NK-92 treated with Interleukin-12 subunit alpha and Interleukin-12 subunit beta, amount 100 ng/mL, for 24 hours (cell line): ENCODE measurements around the gene VMAC.

Source experiments
- DNase-seq: peaks from one replicate; lab custom pipeline; 2025; lab: John Stamatoyannopoulos, UW

The VMAC gene

GRCh38 chr19:5929179-5929578, 24.5 kb downstream of the VMAC start:
- DNase-seq, result no peak

- DNase-seq, result no peak
Observed at GRCh38 chr19:5929625-5930024, 25.0 kb downstream of the VMAC start.

GRCh38 chr19:5931251-5931650, 26.6 kb downstream of the VMAC start:
- no peak for DNase-seq

GRCh38 chr19:5932146-5932545, 27.5 kb downstream of the VMAC start:
- no peak for DNase-seq

GRCh38 chr19:5932609-5933262, 28.1 kb downstream of the VMAC start:
- DNase-seq, result no peak

- no peak for DNase-seq
Observed at GRCh38 chr19:5933391-5934068, 28.9 kb downstream of the VMAC start.

- DNase-seq, result no peak
Observed at GRCh38 chr19:5934069-5934401, 29.4 kb downstream of the VMAC start.

GRCh38 chr19:5934774-5935472, 30.3 kb downstream of the VMAC start:
- DNase-seq, result no peak

GRCh38 chr19:5935473-5936291, 31.0 kb downstream of the VMAC start:
- DNase-seq, result no peak

- no peak for DNase-seq
Observed at GRCh38 chr19:5936292-5936592, 31.6 kb downstream of the VMAC start.

- DNase-seq, result no peak
Observed at GRCh38 chr19:5937550-5937949, 32.9 kb downstream of the VMAC start.

- DNase-seq, result no peak
Observed at GRCh38 chr19:5940260-5941208, 35.9 kb downstream of the VMAC start.

GRCh38 chr19:5941673-5942072, 37.0 kb downstream of the VMAC start:
- DNase-seq, result no peak

GRCh38 chr19:5943045-5943444, 38.4 kb downstream of the VMAC start:
- DNase-seq, result no peak

- DNase-seq, result no peak
Observed at GRCh38 chr19:5943623-5944022, 39.0 kb downstream of the VMAC start.

- DNase-seq, result no peak
Observed at GRCh38 chr19:5947435-5947834, 42.8 kb downstream of the VMAC start.

- no peak for DNase-seq
Observed at GRCh38 chr19:5948752-5949564, 44.3 kb downstream of the VMAC start.

GRCh38 chr19:5949792-5950305, 45.2 kb downstream of the VMAC start:
- DNase-seq, result no peak

GRCh38 chr19:5950741-5951140, 46.1 kb downstream of the VMAC start:
- DNase-seq, result no peak

GRCh38 chr19:5951338-5951861, 46.7 kb downstream of the VMAC start:
- DNase-seq, result no peak
